Stimulated activated CD8-positive, alpha-beta memory T cell treated with anti-CD3 and anti-CD28 coated beads, Interleukin-15, amount 100 ng/mL, for 48 hours (primary cell): ENCODE results near the gene CLIP2.
A peak's percentile ranks its signal among the peaks of the same experiment; 100 is the strongest.

Experiments used
- DNase-seq, 2 donors: peaks; one replicate each; pipeline ENCODE4 v3.0.0-alpha.2; 2020; ENCODE audit warnings: low read depth in 2 of 2

CLIP2 gene

GRCh38 chr7:74271742-74272141 is 17.5 kb upstream of the CLIP2 start:
- no peak for DNase-seq

DNA sequence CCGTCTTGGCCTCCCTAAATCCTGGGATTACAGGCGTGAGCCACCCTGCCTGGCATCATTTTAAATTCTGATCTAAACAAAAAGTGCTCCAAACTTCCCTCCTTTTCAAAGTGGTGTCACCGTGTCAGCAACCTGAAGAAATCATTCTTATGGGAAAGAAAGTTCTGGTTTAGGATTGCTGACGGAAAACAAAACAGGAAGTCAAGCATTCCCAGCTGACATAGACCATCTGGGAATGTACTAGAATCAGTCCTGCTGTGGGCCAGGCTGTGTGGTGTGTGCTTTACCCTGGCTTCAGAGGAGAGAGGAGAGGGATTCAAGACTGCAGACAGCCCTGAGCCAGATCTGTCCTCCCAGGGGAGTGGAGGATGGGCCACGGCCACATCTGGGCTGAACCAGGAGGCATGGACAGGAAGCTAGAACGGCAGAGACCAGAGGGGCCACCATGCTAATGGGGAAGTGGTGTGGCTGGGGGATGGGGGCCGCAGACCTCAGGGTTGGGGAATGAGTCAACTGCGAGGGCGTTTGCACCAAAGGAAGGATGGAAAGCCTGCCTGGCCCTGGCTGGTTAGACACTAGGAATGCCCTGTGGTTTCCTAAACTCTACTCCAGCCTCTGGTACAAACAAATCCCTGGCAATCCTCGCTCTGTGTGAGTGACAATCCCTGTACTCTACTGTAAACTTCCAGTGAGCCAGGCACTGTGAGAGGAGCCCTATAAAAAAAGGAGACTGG is 16.7 kb upstream of the CLIP2 start:
- peak in 1 of 2 donors; percentile 28 for DNase-seq

GRCh38 chr7:74275401-74275881 is 13.8 kb upstream of the CLIP2 start:
- no peak for DNase-seq

DNA sequence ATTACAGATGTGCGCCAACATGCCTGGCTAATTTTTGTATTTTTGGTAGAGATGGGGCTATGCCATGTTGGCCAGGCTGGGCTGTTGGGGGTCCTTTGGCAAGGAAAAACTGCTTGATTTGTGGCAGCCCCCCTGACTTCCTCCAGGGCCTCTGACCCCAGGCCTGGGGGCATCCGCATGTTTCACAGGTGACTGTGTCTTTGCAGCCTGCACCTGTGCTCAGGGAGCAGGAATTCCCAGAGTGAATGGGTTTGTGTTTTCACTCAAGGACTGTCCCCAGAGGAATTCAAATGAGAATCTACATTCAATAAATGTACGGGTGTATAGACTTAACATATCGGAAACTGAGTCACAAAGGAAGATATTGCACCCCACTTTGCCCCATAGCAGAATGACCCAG is 11.6 kb upstream of the CLIP2 start:
- no peak for DNase-seq

GRCh38 chr7:74280985-74281384 is 8.2 kb upstream of the CLIP2 start:
- DNase-seq, result no peak

DNA sequence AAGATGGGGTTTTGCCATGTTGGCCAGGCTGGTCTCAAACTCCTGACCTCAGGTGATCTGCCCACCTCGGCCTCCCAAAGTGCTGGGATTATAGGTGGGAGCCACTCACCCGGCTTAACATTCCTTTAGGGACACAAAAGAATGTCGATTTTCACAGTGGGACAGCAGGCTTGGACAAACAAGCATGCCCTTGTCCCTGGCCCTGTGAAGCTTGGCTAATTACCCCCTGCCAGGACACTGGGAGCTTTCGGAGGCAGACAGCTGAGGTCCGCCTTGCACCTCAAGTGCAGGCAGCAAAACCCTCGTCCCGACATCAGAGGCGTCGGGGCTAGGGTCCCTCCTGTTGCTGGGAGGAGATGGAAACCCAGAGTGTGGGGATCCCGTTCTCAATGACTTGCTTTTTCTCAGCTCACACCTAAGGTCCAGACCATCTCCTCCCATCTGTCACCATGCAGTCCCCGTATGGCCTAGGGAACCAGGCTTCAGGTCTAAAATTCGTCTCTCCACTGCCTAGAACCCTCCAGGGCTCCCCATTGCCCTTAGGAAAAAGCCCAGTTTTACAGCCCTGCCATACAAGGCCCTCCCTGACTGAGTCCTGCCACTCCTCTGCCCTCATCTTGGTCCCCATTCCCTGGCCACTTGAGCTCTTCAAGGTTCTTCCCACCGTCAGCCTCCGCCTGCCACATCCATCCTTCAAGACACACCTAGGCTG is 6.3 kb upstream of the CLIP2 start:
- DNase-seq, result no peak

GRCh38 chr7:74283858-74284447 is 5.3 kb upstream of the CLIP2 start:
- DNase-seq, result no peak

- no peak for DNase-seq
These were observed 4.4 kb upstream of the CLIP2 start for GRCh38 chr7:74284781-74285259.

DNA sequence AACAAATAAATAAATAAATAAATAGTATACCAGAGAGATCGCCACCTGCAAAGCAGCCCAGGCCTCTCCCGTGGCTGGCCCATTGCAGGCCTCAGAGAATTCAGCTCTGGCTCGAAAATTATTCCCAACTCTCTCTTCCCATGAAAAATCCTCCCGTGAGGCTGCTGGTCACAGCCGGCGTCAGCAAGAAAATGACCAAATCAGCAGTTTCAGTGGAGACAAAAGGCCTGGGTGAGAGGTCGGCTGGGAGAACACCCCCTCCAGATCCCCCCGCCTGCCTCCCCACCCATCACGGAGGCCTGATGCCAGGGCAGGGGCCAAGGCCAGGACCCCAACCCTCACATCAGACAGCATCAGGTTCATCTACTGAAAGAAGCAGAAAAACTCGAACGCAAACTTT is 3.1 kb upstream of the CLIP2 start:
- no peak for DNase-seq

DNA sequence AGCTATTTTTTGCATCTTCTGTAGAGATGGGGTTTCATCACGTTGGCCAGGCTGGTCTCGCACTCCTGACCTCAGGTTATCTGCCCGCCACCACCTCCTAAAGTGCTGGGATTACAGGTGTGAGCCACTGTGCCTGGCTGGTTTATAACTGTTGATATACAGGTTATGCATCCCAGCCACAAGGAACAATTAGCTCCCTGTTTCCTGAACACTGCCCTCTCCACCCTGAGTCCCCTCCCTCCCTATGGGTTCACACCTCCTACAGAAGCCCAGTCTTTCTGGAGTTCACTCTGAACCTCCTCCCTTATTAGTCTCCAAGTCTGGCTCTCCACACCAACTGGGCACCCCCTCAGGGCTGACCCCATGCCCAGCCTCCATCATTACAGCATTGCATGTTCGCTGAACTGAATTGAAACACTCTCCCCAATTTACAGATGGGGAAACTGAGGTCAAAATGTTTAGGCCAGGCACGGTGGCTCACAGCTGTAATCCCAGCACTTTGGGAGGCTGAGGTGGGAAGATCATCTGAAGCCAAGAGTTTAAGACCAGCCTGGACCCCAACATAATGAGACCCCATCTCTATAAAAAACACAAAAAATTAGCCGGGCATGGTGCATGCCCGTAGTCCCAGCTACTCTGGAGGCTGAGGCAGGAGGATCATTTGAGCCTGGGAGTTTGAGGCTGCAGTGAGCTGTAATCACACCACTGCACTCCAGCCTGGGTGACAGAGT is 1.7 kb upstream of the CLIP2 start:
- no peak for DNase-seq

- no peak for DNase-seq
These were observed 949 bp upstream of the CLIP2 start for GRCh38 chr7:74288034-74288881.

DNA sequence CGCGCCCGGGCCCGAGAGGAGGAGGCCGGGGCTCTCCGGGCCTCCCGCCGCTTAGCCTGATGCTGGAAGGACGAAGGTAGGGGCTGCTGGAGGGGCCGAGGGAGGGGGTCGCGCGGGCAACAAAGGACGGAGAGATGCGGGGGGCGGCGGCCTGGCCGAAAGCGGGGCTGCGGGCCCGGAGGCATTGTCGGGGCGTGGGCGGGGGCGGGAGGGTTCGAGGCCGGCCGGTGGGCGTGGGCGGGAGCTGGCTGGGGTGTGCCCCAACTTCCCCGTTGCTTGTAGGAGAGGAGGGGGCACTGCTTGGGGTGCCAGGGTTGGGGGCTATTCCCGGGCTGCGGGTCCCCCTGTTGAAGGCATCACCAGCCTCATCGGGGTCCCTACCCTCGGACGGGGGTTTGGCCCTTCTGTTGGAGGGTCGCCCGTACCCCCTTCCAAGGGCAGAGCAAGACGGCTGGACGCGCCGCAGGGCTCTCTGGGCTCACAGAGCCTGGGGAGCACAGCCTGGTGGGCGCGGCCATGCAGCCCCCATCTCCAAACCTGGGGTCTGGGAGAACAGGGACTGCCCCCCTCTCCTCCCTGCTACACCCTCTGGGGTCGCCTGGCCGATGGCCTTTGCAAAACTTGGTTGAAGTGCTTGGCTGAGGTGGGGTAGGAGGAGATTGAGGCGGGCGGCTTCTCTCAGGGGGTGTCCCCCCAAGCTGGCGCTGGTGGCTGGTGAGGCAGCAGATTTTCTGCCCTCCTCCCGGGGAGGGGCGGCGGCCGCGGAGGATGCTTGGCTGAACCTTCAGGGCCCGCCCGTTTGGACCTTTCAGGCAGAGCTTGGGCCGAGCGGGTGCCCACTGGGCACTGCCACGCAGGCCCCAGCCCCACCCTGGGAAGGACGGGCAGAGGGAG is 699 bp downstream of the CLIP2 start:
- no peak for DNase-seq

- DNase-seq, result no peak
These were observed 1.3 kb downstream of the CLIP2 start for GRCh38 chr7:74290553-74290950.

DNA sequence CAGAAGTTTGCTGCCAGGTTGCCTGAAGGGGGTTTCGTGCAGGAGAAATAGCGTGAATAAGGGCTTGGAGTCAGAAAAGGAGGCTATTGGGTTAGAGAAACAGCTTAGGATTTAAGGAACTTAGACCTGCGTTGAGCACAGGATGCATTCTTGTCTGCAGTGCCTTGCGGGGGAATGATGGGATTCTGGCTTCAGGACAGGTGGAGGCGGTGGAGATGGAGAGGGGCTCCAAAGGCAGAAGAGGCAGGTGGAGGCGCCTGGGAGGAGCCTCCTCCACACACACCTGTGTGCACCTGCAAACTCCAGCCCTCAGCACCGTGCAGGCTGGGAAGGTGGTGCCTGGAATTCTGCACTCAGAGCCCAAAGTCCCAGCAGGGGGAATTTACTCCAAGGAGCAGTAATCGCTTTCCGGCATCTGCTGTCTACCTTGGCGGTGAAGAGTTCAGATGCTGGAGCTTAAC is 1.8 kb downstream of the CLIP2 start:
- DNase-seq, result no peak

- no peak for DNase-seq
These were observed 2.3 kb downstream of the CLIP2 start for GRCh38 chr7:74291535-74291934.

GRCh38 chr7:74292757-74293576 is 3.8 kb downstream of the CLIP2 start:
- DNase-seq, result no peak

DNA sequence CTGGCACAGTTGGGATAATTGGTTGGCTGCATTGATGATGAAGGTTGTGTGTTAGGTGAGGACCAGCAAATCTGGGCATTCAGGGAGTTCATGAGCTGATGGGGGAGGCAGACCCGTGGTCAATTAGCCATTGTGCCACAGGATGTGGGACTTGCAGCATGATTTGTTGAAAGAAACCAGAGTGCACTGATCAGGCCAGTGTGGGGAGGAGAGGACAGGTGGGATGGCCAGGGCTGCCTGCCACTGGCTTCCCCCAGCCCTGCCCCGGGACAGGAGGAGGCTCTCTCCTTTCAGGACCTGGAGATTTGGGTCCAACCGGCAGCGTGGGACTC is 4.3 kb downstream of the CLIP2 start:
- DNase-seq, result no peak

GRCh38 chr7:74294191-74294998 is 5.2 kb downstream of the CLIP2 start:
- DNase-seq, result no peak
